Middle frontal gyrus (tissue), 1 donor: ENCODE data around the gene NISCH.

Experiments
- DNase-seq: peaks from one replicate; pipeline ENCODE4 v3.0.0-alpha.2; 2015; ENCODE audit warnings: low spot score; ENCODE audit errors: extremely low spot score

Gene NISCH

DNA sequence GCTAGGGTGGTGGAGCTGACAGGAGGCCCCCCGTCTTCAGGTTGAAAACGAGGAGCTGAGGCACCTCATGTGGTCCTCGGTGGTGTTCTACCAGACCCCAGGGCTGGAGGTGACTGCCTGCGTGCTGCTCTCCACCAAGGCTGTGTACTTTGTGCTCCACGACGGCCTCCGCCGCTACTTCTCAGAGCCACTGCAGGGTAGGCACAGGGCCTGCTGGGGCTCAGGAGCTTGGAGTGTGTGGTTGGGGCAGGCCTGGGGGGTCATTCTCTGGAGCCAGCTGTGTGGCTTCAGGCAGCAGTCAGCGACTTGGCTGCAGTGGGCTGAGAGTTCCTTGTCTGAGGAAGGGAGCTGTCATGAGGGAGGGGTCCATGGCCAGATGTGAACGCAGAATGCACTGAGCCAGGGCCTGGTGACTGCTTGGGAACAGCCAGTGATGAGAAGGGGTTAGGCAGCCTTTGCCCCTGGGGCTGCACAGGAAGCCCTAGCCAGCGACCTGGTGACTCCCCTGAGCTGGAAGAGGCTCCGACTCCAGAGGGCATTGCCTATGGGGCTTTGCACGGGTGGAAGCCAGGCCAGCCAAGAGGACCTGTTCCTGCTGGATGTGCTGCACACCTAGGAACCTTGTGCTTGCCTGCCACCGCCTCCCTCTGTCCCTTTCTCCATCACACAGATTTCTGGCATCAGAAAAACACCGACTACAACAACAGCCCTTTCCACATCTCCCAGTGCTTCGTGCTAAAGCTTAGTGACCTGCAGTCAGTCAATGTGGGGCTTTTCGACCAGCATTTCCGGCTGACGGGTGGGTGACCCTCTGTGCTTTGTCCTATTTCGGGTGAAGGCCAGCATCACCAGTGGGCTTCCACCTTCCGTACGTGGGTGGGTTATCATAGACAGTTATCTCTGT lies 34.9 kb downstream of the NISCH start:
- no peak for DNase-seq

DNA sequence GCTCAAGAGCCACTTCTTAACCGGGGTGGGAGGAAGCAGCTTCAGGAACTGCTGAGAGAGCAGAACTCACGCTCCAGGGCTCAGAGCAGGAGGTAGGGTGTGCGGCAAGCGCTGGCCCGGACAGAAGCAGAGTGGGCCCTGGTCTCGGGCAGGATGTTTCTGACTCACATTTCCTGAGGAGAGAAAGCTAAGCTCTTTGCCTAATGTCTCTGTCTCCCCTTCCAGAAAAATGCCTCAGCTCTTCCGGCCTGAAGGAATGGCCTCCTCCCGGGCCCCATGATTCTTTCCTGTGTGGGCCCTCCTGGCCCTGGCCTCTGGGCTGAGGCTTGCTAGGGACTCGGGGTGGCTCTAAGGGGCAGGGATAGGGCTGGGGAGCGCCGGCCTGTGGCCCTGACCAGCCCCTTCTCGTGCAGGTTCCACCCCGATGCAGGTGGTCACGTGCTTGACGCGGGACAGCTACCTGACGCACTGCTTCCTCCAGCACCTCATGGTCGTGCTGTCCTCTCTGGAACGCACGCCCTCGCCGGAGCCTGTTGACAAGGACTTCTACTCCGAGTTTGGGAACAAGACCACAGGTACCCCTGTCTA lies 35.6 kb downstream of the NISCH start:
- no peak for DNase-seq

DNA sequence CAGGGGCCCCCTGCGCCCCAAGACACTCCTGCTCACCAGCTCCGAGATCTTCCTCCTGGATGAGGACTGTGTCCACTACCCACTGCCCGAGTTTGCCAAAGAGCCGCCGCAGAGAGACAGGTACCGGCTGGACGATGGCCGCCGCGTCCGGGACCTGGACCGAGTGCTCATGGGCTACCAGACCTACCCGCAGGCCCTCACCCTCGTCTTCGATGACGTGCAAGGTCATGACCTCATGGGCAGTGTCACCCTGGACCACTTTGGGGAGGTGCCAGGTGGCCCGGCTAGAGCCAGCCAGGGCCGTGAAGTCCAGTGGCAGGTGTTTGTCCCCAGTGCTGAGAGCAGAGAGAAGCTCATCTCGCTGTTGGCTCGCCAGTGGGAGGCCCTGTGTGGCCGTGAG lies 36.7 kb downstream of the NISCH start:
- DNase-seq, result no peak

DNA sequence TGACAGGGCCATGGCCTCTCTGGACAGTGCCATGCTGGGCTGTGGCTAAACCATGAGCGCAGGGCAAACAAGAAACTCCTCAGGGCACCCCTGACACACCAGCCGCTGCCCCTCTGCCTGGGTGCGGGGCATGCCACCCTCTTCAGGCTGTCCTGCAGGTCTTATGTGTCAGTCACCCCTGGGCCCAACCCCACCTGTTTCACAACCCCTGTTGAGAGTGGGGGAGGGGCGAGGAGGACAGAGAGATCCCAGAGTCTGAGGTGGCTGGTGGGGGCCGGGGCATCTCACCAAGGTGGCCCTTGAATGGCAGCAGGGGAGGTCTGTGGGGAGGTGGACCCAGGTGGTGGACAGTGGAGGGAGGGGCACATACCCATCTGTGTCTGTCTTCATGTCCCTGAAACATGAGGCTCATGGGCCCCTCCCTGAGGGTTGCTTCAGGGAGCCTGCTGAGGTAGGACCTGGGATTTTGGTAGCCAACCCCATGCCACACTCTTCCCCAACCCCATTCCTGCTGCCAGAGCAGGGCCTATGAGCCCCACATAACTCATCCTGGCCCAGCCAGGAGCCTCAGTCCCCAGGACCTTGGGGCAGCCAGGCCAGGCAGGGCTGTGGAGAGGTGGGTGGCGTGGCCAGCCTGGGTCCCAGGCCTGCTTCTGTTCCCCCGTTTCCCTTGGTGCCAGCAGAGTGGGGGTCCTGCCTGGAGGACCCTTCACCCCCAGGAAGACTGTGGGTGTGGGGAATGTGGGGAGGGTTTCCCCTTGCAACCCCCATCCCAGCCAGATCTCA lies 38.0 kb downstream of the NISCH start:
- no peak for DNase-seq

DNA sequence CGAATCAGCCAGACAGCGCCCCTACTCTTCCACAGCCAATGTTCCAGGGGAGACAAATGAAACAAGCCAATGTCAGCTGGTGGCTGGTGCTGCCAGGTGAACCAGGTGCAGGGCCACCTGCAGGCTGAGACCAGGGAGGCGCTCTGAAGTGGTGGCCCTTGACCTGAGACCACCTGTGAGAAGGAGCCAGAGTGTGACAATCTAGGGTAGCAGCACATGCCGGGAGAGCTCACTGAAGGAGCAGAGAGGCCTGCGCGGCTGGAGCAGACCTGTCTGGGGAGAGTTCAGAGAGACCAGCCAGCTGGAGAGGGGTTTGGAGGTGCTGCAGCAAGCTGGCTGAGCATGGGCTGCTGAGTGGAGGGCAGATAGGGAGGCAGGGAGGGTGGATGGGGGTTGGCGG lies 39.0 kb downstream of the NISCH start:
- DNase-seq, result no peak

DNA sequence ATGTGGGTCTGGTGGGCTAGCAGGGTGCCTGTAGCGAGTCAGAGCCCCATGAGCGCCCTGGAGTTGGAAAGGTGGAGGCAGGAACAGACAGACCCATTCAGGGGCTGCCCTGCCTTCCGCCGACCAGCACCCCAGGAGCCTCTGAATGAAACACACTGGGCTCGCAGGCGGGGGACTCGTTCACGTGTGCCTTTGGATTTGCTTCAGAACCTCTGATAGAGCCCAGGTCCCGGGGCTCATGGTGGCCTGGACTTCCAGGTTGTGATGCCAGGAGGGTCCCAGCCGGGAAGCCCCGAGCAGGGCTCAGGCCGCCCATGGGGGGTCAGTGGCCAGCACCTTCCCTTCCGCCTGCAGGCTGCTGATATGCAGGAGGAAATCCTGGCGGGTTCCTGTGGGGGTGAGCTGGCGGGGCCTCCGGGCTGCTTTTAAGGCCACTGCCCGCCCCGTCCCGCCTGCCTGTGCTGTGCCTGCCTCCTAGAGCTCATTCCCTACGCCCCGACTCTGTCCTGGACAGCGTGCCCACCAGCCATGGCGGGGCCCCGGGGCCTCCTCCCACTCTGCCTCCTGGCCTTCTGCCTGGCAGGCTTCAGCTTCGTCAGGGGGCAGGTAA lies 39.6 kb downstream of the NISCH start, which contains the start of gene STAB1:
TSS of gene STAB1 (plus strand) at position 453 of the 610 bp plus-strand sequence. CDS start at position 529, 76 bp downstream.
- DNase-seq, result no peak

DNA sequence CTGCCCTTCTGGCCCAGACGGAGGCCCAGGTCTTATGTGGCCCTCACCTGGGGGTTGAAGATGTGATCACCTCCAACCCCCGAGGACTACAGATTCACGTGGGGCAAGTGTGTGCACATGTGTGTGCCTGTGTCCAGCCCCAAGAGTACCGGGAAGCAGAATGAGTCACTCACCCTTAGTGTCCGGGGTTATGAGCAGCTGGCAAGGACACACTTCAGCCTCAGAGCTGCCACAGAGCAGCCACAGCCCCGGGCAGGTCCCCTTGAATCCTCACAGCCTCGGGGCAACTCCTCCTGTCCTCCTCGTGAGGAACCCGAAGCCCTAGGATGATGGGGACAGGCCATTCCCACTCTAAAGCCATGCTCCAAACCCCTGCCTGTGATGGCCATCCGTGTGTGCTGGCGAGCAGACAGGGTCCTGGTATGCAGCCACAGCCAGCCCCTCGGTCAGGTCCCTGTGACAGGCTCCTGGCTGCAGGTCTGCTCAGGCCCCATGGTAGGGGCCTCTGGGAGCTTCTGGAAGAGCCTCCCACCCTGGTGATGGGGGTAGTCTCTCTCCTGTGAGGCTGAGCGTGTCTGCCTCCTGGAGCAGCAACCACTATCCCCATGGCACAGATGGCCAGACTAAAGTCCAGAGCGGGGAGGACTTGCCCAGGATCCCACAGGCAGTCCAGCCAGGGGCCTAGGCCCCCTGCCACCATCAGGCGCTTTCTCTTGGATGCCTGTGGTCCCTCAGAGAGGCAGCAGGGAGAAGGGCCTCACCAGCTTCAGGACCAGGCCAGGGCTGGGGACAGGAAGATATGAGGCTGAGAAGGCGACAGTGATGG lies 40.6 kb downstream of the NISCH start:
- DNase-seq, result no peak

DNA sequence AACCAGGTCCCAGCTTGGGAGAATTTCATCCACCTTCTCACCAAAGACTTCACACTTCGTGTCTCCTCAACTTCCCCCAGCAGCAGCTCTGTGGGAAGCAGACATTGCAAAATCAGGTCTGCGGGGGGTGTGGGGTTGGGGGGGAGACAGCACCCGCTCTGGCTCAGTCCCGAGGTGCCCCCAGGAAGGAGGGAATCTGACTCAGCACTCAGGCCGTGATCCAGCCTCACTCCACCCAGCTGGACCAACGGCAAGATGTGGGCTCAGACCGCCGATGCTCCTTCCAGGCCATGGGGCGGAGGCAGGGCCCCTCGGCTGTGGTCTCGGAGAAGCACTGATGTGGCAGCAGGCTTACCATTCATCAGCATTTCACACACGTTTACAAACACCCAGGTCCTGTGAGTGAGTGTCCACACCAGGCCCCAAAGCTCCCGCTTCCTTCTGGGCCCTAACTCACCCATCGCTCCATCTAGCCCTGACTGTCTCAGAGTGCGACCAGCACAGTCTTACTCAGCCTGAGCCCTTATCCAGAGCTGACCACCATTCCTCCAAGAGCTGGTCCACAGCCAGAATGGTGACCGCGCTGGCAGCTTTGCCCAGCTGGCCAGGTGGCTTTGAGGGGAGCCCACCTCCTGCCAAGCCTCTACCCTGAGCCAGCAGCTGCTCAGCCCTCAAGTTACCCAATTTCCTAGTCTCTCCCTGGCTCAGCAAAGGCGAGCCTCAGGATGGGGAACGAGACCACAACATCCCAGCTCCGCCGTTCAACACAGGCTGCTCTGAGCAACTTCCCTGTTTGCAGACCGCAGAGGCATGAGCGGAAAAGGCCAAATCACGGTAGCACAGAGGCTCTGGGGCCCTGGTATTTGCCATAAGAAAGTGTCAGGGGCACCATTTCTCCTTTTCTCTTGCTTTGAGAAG lies 43.0 kb downstream of the NISCH start:
- DNase-seq, result no peak

DNA sequence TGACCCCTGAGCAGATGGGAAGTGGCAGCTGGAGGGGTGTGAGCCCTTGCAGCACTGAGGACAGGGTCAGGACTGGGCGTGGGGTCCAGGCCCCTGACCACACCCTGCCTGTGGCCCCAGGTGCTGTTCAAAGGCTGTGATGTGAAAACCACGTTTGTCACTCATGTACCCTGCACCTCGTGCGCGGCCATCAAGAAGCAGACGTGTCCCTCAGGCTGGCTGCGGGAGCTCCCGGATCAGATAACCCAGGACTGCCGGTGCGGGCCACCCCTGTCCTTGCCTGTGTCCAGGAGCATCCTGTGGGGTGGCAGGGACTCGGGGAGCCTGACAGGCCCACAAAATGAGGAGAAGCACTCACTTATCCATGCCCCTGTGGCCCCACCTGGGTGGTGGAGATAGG lies 45.6 kb downstream of the NISCH start:
- no peak for DNase-seq

DNA sequence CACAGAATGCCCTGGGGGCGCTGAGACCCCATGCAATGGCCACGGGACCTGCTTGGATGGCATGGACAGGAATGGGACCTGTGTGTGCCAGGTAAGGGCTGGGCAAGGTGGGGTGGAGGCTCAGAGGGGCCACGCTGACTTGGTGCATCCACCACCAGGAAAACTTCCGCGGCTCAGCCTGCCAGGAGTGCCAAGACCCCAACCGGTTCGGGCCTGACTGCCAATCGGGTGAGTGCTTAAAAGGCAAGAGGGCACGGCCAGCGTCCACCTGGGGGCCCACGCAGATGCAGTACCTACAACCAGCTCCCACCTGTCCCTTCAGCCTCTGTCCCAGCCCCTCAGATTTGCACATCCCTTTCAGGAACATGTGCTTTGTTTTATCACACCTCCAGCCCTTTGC lies 46.6 kb downstream of the NISCH start:
- DNase-seq, result no peak

DNA sequence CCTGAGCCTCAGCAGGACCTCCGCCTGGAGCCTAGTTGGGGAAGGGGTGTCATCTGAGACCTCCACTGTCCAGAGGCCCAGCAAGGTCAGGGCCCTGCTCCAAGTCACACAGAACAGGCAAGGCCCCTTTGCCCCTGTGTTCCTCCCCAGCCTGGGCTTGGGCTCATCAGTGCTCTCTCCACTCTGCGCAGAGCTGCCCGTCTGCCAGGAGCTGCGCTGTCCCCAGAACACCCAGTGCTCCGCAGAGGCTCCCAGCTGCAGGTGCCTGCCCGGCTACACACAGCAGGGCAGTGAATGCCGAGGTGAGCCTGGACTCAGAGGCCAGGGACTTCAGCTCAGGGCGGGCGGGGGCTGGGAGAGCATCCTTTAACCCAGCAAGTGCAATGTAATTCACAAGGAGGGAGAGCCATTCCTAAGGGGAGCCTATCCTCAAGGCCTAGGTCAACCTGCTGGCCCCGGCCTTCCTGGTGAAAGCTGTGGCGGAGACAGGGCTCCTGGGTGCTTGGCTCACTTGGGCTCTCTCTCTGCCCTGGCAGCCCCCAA lies 47.5 kb downstream of the NISCH start:
- DNase-seq, result no peak

DNA sequence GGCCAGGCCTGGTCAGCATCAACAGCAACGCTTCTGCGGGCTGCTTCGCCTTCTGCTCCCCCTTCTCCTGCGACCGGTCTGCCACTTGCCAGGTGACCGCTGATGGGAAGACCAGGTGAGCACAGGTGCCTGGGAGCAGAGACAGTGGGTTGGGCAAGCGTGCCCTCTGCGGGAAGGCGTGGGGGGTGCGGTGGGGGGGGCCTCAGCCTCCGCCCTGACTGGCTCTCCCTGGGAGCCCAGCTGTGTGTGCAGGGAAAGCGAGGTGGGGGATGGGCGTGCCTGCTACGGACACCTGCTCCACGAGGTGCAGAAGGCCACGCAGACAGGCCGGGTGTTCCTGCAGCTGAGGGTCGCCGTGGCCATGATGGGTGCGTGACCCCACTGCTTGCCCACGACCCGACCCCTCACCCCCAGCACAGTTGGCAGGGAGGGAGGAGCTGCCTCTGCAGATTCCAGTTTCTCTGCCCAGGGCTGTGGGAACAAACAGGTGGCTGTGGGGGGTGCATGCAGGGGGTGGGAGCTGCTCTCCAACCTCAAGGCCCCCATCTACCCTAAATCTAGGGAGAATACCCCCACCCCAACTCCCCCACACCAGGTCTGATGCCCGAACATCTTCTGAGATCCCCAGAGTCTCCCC lies 48.5 kb downstream of the NISCH start:
- no peak for DNase-seq

DNA sequence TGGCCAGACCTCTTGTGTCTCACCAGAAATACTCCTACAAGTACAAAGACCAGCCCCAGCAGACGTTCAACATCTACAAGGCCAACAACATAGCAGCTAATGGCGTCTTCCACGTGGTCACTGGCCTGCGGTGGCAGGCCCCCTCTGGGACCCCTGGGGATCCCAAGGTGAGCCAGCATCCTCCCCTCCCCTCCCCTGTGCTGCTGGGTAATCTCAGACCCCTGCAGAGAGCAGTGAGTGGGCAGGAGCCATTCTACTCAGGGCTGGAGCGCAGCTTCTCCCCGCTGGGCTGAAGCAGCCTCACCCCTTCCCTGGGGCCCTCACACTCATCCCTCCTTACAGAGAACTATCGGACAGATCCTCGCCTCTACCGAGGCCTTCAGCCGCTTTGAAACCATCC lies 49.6 kb downstream of the NISCH start:
- DNase-seq, result no peak

DNA sequence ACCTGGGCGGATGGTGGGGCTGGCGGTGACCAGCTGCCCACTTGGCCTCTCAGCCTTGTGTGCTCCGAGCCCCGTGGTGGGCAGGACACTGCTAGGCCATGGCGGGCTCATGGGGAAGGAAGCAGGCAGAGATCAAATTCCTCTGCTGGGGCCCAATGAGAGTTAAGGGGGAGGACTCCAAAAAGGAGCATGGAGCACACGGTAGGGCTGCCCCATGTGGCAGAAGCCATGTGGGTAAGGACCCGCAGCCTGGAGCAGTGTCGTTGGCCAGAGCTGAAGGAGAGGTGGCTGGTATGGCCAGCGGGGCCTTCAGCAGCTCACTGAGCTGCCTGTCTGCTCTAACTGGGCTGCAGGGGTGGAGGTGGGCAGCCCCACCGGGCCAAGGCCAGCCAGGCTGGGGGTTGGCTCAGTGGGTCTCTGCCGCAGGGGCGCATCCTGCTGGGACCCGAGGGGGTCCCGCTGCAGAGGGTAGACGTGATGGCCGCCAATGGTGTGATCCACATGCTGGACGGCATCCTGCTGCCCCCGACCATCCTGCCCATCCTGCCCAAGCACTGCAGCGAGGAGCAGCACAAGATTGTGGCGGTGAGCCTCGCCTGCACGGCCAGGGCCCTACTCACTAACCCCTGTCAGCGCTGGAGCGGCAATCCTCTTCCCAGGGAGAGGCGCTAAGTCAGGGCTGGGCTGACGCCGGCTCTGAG lies 51.0 kb downstream of the NISCH start:
- DNase-seq, result no peak

DNA sequence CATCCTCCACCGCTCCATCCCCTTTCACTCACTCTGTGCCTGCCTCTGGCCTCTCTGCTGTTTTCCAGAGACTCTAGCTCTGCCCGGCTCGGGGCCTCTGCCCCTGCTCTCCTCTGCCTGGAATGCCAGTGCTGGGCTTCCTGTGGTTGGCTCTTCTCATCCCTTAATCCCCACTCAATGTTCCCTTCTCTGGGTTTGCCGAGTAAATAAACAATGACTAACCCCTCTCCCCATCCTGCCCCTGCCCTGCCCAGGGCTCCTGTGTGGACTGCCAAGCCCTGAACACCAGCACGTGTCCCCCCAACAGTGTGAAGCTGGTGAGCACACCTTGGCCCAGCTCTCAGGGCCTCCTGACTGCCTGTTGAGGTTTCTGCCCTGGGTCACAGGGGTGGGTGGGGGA lies 52.0 kb downstream of the NISCH start:
- DNase-seq, result no peak

DNA sequence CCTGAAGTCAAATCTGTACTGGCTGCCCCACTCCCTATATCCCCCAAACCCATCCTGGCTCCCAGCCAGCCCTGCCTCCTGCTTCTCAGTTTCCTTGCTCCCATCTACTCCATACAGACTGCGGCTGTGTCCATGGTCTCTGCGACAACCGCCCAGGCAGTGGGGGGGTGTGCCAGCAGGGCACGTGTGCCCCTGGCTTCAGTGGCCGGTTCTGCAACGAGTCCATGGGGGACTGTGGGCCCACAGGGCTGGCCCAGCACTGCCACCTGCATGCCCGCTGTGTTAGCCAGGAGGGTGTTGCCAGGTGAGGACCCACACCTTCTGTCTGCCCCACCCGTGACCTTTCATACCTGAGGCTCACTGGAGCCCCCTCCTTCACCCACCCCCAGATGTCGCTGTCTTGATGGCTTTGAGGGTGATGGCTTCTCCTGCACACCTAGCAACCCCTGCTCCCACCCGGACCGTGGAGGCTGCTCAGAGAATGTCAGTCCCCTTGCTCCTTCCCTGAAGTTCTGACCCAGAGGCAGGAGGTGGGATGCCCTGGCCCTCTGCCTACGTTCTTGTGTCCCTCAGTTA lies 54.4 kb downstream of the NISCH start:
- no peak for DNase-seq

DNA sequence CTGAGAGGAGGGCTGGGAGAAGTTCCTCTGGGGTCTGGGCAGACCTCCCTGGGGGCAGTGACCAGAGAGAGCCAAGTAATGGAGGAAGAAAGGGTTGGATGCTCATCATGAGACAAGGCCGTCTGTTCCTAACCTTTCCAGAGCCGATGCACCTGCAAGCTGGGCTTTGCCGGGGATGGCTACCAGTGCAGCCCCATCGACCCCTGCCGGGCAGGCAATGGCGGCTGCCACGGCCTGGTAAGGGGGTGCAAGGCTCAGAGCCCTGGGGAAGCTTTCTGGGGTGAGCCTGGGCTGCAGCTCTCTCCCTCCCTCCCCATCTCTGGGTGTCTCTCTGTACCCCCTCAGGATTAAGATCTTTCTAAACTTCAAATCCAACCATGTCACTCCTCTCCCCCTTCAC lies 56.1 kb downstream of the NISCH start:
- DNase-seq, result no peak

DNA sequence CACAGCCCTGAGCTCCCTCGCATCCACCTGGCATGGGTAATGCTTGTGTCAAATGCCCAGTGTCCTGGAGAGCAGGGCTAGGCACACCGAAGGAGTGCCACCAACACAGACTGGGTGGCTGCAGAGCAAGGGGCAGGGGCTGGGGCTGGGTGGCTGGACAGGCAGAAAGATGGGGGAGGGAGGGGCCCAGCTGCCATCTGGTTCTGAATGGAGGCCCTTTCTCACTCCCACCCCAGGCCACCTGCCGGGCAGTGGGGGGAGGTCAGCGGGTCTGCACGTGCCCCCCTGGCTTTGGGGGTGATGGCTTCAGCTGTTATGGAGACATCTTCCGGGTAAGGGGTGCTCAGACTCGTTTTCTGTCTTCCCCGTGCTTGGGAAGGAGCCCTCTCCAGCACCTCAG lies 56.7 kb downstream of the NISCH start:
- no peak for DNase-seq
